Gastrocnemius medialis (tissue), 4 donors: ENCODE data around the gene ZNF548. TPM values are rescaled to one million over a fixed set of nuclear protein-coding genes. Genes with fewer than 3 reads are reported as not detected.

Source experiments
- ATAC-seq, 2 donors: fragments of 150-250 bp; one replicate each; pipeline ENCODE4 v1.9.1; 2016
- DNase-seq, 2 donors: peaks; one replicate each; pipeline ENCODE4 v3.0.0-alpha.2; 2019
- H3K27ac ChIP-seq, 4 donors: fragments of 200-600 bp; sonication (generic); 1 replicate in 1 of 4; 2 replicates in 3 of 4; pipeline ENCODE4 v1.5.1; 2016 to 2018; ENCODE audit warnings: mild to moderate bottlenecking in 2 of 4, moderate library complexity in 1 of 4
- H3K27me3 ChIP-seq, 3 donors: fragments of 200-600 bp; sonication (generic) in 2 of 3; 1 replicate in 1 of 3; 2 replicates in 2 of 3; pipeline versions ENCODE4 v1.5.1 to v1.6.0; 2016 to 2019; ENCODE audit warnings: mild to moderate bottlenecking in 1 of 3, moderate library complexity in 1 of 3
- H3K36me3 ChIP-seq, 2 donors: fragments of 200-600 bp; sonication (generic) in 1 of 2; one replicate each; pipeline ENCODE4 v1.5.1; 2017 to 2018
- H3K4me1 ChIP-seq, 2 donors: fragments of 200-600 bp; sonication (generic) in 1 of 2; one replicate each; pipeline ENCODE4 v1.5.1; 2016 to 2017; ENCODE audit warnings: mild to moderate bottlenecking in 2 of 2
- H3K4me3 ChIP-seq, 4 donors: fragments of 200-600 bp; sonication (generic) in 3 of 4; 1 replicate in 1 of 4; 2 replicates in 3 of 4; pipeline ENCODE4 v1.5.1; 2016 to 2019; ENCODE audit warnings: mild to moderate bottlenecking in 2 of 4
- H3K9me3 ChIP-seq, 3 donors: fragments of 200-600 bp; sonication (generic) in 2 of 3; 1 replicate in 1 of 3; 2 replicates in 2 of 3; pipeline ENCODE4 v1.5.1; 2016 to 2019
- POLR2A ChIP-seq, 2 donors: fragments of 450-650 bp; IDR thresholded peaks; one replicate each; pipeline ENCODE4 v1.6.1; 2017; ENCODE audit warnings: antibody characterized with exemption in 2 of 2, mild to moderate bottlenecking in 2 of 2, moderate library complexity in 2 of 2
- in situ Hi-C, 4 donors: fragments of 200-750 bp; cut with MboI; loops; one replicate each; pipeline versions ENCODE4 v1.15.0 to v1.8.0; 2017; ENCODE audit warnings: low sequenced_read_pairs in 4 of 4
- intact Hi-C: fragments of 100-400 bp; cut with DNase I; formaldehyde crosslinking; loops from one replicate; pipeline ENCODE4 v1.15.1; 2023; ENCODE audit warnings: low total_unique reads
- total RNA-seq, 4 donors: library from RNA; depleted of rRNA; stranded (reverse); fragments of >200 nt; gene quantifications; one replicate each; pipeline versions ENCODE4 v1.1.0 to v1.2.3, GENCODE V29; 2016
- TF ChIP-seq, protein P1 (sequence below), 5 experiments: fragments of 450-650 bp in 3 of 5; fragments of 200-600 bp in 2 of 5; sonication (generic) in 2 of 5; IDR thresholded peaks in 4 of 5; conservative IDR thresholded peaks in 1 of 5; 1 replicate in 4 of 5; 2 replicates in 1 of 5; pipeline ENCODE4 v1.5.1; 2016 to 2019; ENCODE audit warnings: antibody characterized with exemption in 5 of 5, mild to moderate bottlenecking in 3 of 5, moderate library complexity in 3 of 5

ZNF548 gene
- total RNA-seq, 4 donors from 2014 or later: 6.1 to 10.4 (median 8.3) TPM

DNA sequence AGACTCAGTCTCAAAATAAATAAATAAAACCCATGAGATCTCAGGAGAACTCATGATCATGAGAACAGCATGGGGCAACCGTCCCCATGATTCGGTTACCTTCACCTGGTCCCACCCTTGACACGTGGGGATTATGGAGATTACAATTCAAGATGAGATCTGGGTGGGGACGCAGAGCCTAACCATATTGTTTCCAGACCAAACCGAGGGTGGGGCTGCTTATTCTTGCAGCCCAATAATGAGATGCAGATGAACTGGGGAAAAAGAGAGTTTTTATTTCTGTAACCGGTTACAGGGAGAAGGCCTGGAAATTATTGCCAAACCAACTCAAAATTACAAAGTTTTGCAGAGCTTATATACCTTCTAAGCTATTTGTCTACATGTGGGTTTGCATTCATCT is 13.5 kb upstream of the ZNF548 start:
- peaks cover 6 to 66% of the 10 kb centered on the region in 2 donors for H3K36me3 ChIP-seq
- H3K9me3 ChIP-seq: peaks cover 3 to 16% (median 7%) of the 10 kb centered on the region in 3 donors

DNA sequence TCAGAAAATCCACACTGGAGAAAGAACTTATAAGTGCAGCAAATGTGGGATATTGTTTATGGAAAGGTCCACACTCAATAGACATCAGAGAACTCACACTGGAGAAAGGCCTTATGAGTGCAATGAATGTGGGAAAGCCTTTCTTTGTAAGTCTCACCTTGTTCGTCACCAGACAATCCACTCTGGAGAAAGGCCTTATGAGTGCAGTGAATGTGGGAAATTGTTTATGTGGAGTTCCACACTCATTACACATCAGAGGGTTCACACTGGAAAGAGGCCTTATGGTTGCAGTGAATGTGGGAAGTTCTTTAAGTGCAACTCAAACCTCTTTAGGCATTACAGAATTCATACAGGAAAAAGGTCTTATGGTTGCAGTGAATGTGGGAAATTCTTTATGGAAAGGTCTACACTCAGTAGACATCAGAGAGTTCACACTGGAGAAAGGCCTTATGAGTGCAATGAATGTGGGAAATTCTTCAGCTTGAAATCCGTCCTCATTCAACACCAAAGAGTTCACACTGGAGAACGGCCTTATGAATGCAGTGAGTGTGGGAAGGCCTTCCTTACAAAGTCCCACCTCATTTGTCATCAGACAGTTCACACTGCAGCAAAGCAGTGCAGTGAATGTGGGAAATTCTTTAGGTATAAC is 12.0 kb upstream of the ZNF548 start:
- H3K9me3 ChIP-seq: peaks cover 3 to 16% (median 7%) of the 10 kb centered on the region in 3 donors
- peaks cover 6 to 51% of the 10 kb centered on the region in 2 donors for H3K36me3 ChIP-seq

More for the DNA sequence above, 13.5 kb upstream of the ZNF548 start:
- Histone ChIP-seq H3K4me3 (no peak overlapping the region), H3K27me3 (no peaks in the 10 kb centered on the region), H3K4me1 (no peaks in the 10 kb centered on the region), H3K27ac (no peak overlapping the region)
- in situ Hi-C loops: no loop called here
- no peak for TF ChIP-seq POLR2A (IDR thresholded peaks at IDR 0.05)
- DNase-seq (no peak), ATAC-seq (no peak)
- intact Hi-C loops: no loop called here

DNA sequence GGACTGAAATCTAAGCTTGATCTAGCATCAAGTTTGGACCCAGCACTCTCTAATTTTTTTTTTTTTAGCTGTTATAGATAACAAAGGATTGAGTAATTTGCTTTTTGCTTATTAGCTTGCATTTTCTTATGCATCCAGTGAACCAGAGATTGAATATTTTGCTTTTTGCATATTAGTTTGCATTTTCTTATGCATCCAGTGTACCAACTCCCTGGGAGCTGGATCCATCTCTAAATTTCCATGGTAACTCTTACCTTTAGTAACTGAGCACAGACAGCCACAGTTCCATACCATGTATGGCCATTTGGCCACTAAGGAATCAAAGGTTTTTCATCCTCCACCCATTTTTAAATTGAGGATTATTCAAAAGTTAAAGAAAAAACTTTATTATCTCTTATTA is 8.7 kb upstream of the ZNF548 start:
- DNase-seq (no peak), ATAC-seq (no peak)
- no peak for TF ChIP-seq POLR2A (IDR thresholded peaks at IDR 0.05)
- TF ChIP-seq, protein P1, sequence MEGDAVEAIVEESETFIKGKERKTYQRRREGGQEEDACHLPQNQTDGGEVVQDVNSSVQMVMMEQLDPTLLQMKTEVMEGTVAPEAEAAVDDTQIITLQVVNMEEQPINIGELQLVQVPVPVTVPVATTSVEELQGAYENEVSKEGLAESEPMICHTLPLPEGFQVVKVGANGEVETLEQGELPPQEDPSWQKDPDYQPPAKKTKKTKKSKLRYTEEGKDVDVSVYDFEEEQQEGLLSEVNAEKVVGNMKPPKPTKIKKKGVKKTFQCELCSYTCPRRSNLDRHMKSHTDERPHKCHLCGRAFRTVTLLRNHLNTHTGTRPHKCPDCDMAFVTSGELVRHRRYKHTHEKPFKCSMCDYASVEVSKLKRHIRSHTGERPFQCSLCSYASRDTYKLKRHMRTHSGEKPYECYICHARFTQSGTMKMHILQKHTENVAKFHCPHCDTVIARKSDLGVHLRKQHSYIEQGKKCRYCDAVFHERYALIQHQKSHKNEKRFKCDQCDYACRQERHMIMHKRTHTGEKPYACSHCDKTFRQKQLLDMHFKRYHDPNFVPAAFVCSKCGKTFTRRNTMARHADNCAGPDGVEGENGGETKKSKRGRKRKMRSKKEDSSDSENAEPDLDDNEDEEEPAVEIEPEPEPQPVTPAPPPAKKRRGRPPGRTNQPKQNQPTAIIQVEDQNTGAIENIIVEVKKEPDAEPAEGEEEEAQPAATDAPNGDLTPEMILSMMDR (IDR thresholded peaks at IDR 0.05 in 4 of 5, conservative IDR thresholded peaks at IDR 0.05 in 1 of 5): no peak
- in situ Hi-C loops (no loop called here), intact Hi-C loops (no loop called here)
- no peaks in the 10 kb centered on the region for H3K4me1 ChIP-seq
- no peak overlapping the region for H3K4me3 ChIP-seq
- peaks cover 3 to 16% (median 7%) of the 10 kb centered on the region in 3 donors for H3K9me3 ChIP-seq
- no peaks in the 10 kb centered on the region for H3K27me3 ChIP-seq
- no peak overlapping the region for H3K27ac ChIP-seq
- H3K36me3 ChIP-seq: peaks cover 6 to 25% of the 10 kb centered on the region in 2 donors

More for the DNA sequence above, 12.0 kb upstream of the ZNF548 start:
- in situ Hi-C loops (no loop called here), intact Hi-C loops (no loop called here)
- no peak overlapping the region for H3K27ac ChIP-seq
- H3K4me1 ChIP-seq: no peaks in the 10 kb centered on the region
- DNase-seq (no peak), ATAC-seq (no peak)
- no peaks in the 10 kb centered on the region for H3K27me3 ChIP-seq
- TF ChIP-seq POLR2A (IDR thresholded peaks at IDR 0.05): no peak
- TF ChIP-seq, protein P1 (IDR thresholded peaks at IDR 0.05 in 4 of 5, conservative IDR thresholded peaks at IDR 0.05 in 1 of 5): no peak
- H3K4me3 ChIP-seq: no peak overlapping the region

DNA sequence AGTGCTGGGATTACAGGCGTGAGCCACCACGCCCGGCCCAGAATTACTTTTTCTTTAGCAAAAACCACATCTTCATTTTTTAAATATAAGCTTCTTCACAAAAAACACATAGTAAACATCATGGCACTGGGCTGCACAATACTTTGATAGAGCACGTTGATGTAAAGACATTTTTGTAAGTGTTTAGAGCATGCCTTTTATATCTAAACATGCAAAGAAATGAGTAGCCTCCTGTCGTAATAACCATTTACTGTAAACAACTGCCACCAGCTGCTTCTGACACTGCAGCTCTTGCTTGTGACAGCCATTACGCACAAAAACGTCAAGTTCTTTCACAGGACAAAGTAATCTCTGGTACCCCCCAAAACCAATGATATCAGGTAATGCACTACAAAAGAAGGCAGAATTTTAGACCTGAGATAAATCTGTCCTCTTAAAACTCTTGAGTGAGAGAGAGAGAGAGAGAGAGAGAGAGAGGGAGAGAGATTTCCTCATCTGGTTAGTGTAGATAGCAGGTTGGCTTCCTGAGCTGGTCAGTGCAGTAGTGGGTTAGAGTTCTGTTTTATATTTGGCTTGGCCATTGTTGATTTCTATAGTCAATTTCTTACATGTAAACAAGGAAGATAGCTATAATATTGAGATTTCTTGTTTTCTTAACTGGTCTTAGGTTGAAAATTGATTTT is 6.7 kb upstream of the ZNF548 start:
- TF ChIP-seq POLR2A (IDR thresholded peaks at IDR 0.05): no peak
- TF ChIP-seq, protein P1 (IDR thresholded peaks at IDR 0.05 in 4 of 5, conservative IDR thresholded peaks at IDR 0.05 in 1 of 5): no peak
- Histone ChIP-seq H3K4me1 (no peaks in the 10 kb centered on the region), H3K36me3 (peaks cover 2 to 10% of the 10 kb centered on the region in 2 donors), H3K27ac (no peak overlapping the region), H3K27me3 (no peaks in the 10 kb centered on the region), H3K9me3 (peaks cover 2 to 4% (median 3%) of the 10 kb centered on the region in 3 donors), H3K4me3 (no peak overlapping the region)
- no peak for DNase-seq
- intact Hi-C loops: no loop called here
- ATAC-seq: no peak
- in situ Hi-C loops: no loop called here

DNA sequence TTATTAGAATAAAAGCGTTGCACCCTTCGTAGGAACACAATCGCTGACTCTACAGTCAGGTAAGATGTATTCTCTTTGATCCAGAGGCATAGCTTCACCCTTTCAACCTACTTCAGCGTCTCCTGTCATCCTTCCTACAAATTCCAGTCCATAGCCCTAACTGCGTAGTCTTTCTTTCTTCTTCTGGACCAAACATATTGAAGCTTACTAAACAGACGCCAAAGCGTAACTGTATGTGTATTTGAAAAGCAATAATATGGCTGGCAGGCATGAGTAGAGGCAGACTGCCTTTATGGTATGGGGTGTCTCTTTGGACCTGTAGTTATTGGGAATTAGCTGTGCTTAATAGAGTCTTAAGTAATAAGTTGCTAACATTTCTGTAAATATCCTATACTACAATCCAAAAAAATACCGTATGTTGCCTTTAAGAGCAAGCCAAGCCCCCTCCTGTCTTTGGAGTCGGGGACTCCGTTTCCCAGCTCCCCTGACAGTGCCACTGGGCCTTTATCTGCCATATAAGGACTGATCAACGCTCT is 392 bp upstream of the ZNF548 start:
- Histone ChIP-seq H3K36me3 (peaks cover under 1 to 6% of the 10 kb centered on the region in 2 donors), H3K27me3 (no peaks in the 10 kb centered on the region), H3K4me3 (peak overlapping the region; percentile 46 to 85 (median 81)), H3K9me3 (no peaks in the 10 kb centered on the region), H3K4me1 (peaks cover 22 to 26% of the 10 kb centered on the region in 2 donors), H3K27ac (peak overlapping the region; percentile 87 to 98 (median 92))
- ATAC-seq (no peak), DNase-seq (no peak)
- in situ Hi-C loops: no loop called here
- intact Hi-C loops: loop anchor here (1.0 to 5.0 kb wide), 6 partner anchors 26 to 190 kb away; partner anchors contain the start of genes TRAPPC2B, ZNF304, ZNF460 and ZNF543
- TF ChIP-seq POLR2A (IDR thresholded peaks at IDR 0.05): no peak
- TF ChIP-seq, protein P1 (IDR thresholded peaks at IDR 0.05 in 4 of 5, conservative IDR thresholded peaks at IDR 0.05 in 1 of 5): no peak
